TTC549 (cell line): ENCODE results near the gene TFDP1.
"Not testable (repeated sequence)": the region's sequence is repeated elsewhere in the genome, so short reads cannot be mapped to it uniquely, and the experiment has no call there.

Source experiments
- FAIRE-seq: peaks from 2 replicates; lab custom pipeline; 2012; peaks lifted over from hg19 to GRCh38; lab: Jason Lieb, UNC

The TFDP1 gene

DNA sequence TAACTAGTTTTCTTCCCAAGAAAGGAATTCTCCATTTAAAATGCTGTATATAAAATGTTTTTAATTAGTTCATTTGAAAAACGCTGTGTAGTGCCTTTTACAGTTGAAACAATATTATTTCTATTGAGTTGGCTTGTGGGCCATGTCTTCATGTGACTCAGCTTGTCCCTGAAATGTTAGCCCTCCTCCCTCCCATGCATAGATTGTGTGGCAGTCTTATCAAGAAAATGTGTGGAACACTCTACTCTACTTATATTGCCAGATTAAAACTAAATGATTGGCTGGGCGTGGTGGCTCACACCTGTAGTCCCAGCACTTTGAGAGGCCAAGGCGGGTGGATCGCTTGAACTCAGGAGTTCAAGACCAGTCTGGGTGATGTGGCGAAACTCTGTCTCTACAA is 33.4 kb downstream of the TFDP1 start:
- no peak for FAIRE-seq

DNA sequence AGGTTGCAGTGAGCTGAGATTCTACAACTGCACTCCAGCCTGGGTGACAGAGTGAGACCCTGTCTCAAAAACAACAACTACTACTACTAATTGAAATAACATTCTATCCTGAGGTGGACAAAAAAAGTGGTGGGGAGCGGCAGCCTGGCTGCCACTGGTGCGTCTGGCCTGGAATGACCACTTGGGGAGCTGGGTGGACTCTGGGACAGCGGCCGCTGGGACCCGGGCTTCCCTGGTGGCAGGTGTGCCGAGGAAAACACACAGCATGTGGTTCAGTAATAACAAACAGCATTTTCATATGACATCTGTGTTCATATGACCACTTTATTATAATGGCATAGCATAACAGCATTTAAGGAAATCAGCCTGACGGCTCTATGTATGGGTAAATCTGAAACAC is 33.9 kb downstream of the TFDP1 start:
- FAIRE-seq, result no peak

DNA sequence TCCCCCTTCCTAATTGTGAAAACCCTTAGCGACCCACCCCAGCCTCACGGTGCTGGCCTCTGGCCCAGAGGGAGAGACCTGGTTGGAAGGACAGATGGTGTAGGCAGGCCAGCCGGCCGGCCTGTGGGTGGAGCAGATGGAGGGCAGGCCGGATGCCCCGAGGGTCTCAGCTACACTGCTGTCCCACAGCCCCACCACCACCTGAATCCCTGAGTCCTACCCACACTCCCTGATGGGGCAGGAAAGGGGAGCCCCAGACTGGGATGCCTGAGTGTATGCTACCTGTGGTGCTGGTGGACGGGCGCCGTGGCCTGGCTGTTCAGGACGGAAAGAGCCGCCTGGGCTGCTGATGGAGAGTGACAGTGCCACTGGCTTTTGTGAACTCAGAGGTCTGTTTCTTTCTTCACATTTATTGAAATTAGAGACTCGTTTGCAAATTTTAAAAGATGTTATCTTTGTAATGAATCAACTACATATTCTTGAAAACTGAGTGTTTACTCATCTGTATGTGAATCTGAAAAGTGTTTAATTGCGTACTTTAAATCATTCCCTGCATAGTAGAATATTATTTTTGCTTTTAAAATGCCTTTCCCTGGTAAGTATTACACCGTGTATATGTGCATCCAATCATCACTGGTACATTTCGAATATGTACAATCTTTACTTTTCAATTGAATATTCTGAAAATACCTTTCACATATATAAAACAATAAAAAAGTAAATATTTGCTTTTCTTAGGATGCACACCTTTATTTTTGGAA is 35.7 kb downstream of the TFDP1 start:
- FAIRE-seq, result no peak

DNA sequence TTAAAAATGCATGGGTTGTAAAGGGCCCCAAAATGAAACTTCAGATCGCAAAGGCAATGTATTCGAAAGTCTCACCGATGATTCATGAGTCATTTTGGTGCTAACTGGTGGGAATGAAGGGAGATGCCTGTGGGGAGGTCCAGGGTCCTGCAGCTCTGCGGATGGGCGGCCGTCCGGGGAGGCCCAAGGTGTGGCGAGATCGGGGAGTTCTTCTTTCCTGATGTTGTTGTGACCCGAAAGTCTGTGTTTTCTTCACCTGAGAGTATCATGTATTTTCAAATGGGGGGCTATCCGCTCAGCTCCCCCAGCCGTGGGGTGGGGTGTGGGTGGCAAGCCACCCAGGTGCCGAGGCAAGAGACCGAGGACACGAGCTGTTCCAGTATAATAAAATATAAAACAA is 36.5 kb downstream of the TFDP1 start:
- FAIRE-seq, result no peak

DNA sequence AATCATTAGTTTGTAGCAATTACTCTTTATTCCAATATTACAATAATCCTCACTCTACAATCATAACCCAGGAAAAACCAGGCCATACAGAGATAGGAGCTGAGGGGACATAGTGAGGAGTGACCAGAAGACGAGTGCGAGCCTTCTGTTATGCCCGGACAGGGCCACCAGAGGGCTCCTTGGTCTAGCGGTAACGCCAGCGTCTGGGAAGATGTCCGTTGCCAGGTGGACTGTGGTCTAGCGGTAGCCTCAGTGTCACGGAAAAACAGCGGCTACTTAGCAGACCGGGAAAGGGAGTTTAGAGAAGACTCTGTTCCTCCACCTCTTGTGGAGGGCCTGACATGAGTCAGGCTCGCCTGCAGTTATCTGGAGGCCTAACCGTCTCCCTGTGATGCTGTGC is 36.9 kb downstream of the TFDP1 start:
- not testable (repeated sequence) for FAIRE-seq

DNA sequence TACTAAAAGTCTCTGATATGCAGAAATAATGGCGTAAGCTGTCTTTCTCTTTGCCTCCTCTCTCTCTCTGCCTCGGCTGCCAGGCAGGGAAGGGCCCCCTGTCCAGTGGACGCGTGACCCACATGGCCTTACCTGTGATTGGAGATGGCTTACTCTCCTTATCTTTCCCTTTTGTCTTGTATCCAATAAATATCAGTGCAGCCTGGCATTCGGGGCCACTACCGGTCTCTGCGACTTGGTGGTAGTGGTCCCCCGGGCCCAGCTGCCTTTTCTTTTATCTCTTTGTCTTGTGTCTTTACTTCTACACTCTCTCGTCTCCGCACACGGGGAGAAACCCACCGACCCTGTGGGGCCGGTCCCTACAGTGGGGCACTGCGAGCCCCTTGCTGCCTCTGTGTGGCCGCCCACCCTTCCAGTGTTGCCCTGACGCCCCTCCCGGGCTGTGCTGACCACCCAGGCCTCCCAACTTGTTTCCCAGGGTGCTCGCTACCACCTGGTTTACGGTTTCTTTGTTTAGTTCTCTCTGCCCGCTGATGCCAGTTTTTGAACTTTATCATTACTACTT is 37.5 kb downstream of the TFDP1 start:
- FAIRE-seq, result not testable (repeated sequence)

DNA sequence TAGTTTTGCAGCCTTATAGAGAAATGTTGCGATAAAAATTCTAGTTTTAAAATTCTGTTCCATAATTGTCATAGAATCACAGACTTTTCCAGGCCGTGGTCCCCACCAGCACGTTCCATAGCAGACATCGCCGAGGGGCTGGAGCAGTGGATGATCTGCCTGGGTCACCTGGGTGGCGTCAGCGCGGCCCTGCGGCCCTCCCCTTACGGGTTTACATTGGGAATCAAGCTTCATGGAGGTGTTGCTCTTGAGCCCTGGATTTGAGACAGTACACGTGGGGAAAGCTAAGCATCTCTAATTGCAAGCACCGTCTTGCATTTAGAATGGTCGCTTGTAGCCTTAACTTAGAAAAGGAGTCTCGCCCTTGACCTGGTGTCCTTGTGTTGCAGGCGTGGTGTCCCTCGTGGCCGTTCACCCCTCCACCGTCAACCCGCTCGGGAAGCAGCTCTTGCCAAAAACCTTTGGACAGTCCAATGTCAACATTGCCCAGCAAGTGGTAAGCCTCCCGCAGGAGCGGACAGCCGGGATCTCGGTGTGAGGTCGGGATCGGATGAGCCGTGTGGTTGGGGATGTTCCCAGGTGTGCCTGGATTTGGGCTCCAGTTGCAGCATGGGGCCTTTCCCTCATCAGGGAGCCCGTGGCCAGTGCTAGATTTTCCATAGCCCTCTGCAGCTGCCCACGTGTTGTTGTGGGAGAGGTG is 38.4 kb downstream of the TFDP1 start:
- no peak for FAIRE-seq

DNA sequence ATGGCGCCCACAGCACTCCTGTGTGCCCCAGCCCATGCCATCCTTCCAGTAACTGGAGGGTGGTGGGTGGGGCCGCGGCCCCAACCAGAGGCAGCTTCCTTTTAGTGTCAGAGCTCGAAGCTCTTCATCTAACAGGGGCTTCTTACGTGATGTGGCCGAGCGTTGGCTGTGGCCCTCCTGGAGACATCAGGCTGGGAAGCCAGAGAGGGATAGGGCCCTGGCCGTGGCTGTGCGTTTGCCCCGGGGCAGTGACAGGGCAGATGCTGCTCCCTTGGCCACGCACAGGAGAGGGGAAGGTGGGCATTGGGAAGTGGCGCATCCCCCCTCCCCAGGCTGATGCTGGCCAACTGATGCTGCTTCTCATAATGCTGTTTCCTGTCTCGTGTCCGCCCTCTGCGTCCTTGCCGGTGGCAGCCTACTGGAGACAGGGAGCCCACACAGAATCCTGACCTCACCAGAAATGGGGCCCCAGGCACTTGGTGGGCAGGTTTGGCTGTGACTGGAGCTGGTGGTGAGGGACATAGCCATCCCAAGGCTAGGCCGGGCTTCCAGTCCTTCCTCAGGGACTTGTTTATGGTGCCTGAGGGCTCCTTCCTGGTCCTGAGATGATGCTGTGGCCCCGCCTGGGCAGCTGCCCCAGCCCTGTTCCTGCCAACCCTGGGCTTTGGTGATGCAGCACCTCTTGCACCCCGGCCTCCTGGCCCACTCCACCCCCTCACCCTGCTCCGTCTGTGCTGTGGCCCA is 39.1 kb downstream of the TFDP1 start:
- FAIRE-seq, result no peak

DNA sequence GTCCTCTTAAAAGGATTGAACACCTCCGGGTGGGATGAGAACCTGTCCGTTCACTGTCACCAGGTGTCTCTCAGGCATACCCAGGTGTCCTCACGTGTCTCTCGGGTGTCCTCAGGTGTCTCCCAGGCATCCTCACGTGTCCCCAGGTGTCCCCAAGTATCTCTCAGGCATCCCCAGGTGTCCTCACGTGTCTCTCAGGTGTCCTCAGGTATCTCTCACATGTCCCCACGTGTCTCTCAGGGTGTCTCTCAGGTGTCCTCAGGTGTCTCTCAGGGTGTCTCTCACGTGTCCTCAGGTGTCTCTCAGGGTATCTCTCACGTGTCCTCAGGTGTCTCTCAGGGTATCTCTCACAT is 39.7 kb downstream of the TFDP1 start:
- FAIRE-seq, result no peak

DNA sequence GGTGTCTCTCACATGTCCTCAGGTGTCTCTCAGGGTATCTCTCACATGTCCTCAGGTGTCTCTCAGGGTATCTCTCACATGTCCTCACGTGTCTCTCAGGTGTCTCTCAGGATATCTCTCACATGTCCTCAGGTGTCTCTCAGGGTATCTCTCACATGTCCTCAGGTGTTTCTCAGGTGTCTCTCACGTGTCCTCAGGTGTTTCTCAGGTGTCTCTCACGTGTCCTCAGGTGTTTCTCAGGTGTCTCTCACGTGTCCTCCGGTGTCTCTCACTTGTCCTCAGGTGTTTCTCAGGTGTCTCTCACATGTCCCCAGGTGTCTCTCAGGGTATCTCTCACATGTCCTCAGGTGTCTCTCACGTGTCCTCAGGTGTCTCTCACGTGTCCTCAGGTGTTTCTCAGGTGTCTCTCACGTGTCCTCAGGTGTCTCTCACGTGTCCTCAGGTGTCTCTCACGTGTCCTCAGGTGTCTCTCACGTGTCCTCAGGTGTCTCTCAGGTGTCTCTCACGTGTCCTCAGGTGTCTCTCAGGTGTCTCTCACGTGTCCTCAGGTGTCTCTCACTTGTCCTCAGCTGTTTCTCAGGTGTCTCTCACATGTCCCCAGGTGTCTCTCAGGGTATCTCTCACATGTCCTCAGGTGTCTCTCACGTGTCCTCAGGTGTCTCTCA is 40.2 kb downstream of the TFDP1 start:
- FAIRE-seq, result not testable (repeated sequence)

DNA sequence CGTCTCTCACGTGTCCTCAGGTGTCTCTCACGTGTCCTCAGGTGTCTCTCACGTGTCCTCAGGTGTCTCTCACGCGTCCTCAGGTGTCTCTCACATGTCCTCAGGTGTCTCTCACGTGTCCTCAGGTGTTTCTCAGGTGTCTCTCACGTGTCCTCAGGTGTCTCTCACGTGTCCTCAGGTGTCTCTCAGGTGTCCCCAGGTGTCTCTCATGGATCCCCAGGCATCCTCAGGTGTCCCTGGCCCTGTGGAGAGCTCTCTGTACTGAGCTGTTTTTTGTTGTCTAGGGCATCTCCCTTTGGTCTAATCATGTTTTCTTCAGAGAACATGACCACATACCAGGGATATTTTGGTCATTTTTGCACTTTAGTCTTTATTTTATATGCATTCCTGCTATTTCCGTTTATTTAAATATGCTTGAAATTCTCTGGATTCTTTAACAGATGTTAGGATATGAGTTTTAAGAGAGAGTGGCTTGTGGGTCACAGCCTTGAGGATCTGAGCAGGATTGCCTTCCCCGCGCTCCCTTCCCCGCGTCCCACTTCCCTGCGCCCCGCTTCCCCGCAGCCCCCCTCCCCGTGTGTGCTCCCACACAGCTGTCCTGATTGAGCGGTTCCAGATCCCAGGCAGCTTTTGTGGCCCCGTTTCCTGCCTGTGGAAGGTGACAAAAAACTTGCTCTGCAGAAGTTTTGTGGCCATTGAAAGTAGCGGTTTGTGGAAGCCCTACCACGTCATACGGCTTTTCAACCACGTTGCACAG is 41.6 kb downstream of the TFDP1 start:
- FAIRE-seq, result no peak

DNA sequence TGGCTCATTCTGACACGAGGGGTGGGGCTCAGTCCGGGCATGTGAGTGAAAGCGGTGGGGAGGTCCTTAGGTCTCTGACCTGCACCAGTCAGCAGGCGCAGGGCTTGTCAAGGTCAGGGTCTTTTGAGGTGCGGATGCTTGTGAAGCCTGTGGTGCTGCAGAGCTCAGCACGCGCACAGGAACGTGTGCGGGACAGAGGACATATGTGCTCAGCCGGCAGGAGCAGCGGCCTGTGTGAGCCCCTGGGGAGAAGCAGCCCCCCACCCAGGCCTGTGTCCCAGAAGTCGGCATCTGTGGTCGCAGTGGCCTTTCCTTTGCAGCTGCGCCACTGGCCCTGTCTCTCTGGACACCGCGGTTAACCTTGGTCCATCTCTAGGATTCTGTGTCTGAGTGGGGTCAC is 42.6 kb downstream of the TFDP1 start:
- no peak for FAIRE-seq

DNA sequence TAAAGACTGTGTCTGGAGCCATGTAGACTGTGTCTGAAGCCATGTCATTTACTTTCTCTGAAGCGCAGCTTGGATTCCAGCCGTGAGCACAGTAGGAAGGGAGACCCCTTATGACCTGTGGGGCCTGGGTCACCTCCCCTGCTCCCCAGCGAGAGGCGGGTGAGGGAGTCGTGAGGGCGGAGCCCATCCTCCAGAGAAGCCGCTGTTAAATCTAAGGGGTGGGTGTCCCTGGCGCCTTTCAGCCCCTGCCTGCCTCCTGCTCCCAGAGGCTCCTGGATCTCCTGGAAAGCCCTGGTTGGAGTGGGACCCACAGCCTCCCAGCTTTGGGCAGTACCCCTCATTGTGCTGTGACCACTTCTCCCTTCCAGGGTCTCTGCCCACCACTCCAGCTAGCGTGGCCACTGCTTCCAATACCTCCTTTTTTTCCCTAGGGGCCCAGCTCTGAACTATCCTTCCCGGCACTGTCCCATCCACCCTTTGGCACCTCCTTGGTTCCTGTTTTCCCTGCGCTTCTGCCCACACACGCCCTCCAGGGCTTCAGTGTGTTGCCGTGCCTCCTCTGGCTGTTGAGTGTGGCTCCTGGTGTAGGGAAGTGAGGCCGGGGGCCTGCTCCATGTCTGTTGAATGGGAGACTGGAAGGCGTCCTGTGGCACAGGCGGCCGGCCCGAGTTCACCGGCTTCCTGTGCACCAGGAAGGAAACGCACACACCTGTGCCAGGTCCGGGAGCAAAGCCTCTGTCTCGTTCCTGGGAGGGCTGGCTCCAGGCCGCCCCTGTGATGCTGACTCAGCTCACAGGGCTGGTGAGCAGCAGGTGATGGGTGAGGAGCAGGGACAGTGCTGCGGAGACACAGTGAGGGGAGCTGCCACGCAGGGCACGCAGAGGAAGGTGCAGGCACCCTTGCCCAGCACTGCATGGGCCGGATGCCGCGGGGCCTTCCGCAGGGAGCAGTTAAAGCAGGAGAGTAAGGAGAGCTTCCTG is 44.0 kb downstream of the TFDP1 start:
- FAIRE-seq, result no peak

DNA sequence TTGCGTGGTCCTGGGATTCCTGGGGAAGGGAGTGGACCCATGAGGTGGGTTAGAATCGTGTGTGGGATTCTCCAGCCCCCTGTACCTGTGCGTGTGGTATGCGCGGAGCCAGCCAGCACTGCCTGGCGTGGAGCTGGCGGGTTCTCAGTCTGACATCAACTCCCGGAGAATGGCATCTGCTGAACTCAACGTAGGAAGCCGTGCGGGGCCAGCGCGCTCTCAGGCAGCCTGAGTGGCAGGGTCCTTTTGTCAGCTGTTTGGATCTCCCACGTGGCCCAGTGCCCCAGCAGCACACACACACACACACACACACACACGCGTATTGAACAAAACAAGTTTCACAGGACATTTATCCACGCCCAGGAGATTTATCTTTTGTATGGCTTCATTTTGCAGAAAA is 45.3 kb downstream of the TFDP1 start:
- no peak for FAIRE-seq

DNA sequence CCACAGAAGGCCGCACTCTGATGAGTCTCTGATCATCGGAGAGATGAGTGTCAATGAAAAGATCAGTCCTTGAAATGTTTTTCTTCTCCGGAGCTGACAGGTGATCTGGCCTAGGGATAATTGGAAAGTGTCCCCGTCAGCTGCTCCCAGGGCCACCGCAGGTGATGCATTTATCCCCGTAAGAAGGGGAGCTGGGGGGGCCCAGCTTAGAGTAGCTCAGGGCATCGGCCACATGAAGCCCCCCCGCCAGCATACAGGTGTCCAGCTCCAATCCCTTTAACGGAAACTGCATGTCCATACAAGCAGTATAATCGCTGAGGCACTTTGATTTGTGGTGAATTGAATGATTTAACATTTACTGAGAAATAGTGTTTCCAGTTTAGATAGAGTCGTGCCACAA is 45.7 kb downstream of the TFDP1 start:
- no peak for FAIRE-seq

DNA sequence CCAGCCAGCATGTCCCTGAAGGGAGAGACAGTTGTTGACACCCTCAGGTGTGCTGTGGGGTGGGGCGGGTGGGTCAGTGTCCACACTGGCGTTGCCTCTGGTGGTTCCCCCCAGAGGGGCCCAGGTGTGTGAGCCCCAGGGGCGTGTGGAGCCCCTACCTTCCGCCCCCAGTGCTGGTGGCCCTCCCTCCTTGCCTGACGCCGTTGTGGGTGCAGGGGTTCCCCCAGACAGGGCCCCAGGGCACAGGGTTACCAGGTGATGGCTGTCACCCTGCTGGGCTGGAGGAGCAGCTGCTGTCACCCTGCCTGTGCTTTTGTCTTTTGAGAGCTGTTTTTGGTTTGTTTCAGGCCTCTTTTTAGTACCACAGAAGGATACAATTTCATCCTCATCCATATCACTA is 46.3 kb downstream of the TFDP1 start:
- no peak for FAIRE-seq

DNA sequence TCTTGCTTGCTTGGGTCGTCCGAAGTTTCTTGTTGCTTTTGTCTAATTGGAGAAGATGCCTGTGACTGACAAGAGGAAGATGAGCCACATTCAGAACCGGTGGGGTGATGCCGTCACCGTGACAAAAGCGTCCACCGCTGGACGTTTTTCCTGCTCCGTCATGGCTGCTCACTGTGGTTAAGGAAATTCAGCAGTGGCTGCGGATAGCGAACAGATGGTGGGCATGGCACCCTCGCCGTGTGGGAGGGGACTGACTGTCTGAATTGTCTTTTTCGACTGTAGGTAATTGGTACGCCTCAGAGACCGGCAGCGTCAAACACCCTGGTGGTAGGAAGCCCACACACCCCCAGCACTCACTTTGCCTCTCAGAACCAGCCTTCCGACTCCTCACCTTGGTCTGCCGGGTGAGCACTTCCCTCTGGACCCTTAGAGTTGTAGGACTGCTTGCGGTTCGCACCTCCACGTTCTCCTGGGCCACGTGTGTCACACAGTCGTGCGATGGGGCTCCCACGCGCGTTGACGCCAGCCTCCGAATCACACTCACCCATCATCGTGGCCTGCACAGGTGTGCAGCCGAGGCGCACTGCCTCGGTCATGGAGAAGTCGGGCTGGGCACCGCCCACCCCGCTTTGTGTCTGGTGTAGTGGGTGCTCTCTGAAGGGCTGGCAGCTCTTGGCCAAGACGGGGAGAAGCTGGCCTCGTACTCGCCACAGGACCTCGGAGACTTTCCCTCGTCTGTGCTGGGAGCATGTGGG is 47.0 kb downstream of the TFDP1 start:
- no peak for FAIRE-seq

DNA sequence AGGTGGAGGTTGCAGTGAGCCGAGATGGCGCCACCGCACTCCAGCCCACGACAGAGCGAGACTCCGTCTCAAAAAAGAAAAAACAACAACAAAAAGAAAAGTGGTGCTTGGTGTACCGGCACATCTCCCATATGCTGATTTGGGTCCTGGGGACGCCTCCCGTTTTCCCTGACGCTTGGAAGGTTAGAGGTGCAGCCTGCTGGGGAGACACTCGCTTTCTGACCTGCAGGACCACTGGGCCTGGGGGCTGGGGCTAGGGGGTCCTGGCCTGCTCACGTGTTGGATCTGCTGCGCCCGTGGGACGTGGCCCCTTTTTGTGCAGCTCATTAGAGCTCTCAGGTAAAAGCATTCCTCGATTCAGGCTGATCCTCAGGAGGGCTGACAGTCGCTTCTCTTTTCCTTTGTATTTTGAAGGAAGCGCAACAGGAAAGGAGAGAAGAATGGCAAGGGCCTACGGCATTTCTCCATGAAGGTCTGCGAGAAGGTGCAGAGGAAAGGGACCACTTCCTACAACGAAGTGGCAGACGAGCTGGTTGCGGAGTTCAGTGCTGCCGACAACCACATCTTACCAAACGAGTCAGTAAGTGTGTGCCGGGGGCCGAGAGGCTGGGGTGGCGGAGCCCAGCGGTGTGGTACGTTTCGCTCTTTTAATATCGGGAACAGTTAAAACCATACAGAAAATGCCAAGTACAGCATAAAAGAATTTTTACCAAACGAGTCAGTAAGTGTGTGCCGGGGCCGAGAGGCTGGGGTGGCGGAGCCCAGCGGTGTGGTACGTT is 48.3 kb downstream of the TFDP1 start:
- FAIRE-seq, result no peak

DNA sequence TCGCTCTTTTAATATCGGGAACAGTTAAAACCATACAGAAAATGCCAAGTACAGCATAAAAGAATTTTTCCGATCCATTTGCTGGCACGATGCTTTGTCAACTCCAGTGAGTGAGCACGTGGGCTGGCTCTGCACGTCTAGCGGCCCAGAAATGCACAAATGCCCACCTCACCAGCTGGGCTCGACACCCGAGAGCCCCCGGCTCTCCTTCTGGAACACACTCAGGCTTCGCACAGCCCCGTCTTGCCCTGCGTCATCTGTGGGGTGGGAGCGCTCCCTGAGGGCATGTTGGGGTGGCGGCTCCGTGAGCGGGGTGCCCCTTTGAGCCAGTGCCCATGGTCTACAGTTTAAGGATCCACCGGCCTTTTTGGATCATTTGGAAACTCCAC is 48.9 kb downstream of the TFDP1 start:
- no peak for FAIRE-seq
